ENCODE measurements around the gene HPCAL1.
A peak's percentile ranks its signal among the peaks of the same experiment; 100 is the strongest.

The HPCAL1 gene

DNA sequence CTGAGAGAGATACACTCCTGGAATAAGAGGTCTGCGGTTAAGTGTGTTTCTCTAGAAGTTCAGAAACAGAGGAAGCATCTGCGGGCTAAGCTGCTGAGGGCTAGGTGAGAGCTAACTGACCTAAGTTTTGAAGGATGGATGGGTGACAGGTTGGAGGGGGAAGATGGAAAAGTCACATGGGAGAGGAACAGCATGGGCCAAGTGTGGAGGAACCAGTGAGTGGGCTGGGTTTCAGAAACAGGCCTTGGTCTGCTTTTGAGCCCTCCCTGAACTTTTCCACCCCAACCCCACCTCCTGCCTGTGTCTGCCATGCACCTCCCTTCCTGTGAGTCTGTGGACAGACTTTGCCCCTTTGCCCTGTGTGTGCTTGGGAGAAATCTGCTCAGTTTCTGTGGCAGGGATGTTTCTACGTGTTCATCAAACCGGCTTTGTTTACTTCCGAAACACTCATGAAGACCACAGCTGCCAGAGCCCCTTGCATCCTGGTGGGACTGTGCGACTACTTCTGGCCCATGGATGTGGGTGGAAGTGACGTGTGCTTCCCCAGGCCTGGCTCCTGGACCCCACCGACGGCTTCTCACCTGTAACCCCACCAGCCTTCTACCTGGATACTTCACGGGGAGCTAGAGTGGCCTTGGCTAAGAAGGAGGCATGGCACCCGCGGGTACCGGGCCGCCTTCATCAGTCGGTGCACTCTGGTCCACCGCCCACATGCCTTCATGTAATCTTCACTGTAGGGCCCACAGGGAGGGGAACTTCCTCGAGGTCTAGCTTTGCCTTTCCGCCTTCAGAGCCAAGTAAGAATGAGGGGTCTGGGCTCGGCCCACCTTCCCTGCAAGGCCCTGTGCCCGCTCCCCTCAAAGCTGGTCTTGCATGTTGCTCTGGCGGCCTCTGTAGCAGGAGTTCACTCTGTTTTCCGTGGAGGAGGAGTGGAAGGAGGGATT is 1.4 kb upstream of the HPCAL1 start:
- DNase-seq (ENCODE audit: insufficient read length, low spot score), result no peak
- TF ChIP-seq, protein P1, sequence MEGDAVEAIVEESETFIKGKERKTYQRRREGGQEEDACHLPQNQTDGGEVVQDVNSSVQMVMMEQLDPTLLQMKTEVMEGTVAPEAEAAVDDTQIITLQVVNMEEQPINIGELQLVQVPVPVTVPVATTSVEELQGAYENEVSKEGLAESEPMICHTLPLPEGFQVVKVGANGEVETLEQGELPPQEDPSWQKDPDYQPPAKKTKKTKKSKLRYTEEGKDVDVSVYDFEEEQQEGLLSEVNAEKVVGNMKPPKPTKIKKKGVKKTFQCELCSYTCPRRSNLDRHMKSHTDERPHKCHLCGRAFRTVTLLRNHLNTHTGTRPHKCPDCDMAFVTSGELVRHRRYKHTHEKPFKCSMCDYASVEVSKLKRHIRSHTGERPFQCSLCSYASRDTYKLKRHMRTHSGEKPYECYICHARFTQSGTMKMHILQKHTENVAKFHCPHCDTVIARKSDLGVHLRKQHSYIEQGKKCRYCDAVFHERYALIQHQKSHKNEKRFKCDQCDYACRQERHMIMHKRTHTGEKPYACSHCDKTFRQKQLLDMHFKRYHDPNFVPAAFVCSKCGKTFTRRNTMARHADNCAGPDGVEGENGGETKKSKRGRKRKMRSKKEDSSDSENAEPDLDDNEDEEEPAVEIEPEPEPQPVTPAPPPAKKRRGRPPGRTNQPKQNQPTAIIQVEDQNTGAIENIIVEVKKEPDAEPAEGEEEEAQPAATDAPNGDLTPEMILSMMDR (IDR thresholded peaks at IDR 0.05; ENCODE audit: insufficient read depth, missing control alignments), result no peak
- no peak for FAIRE-seq

DNA sequence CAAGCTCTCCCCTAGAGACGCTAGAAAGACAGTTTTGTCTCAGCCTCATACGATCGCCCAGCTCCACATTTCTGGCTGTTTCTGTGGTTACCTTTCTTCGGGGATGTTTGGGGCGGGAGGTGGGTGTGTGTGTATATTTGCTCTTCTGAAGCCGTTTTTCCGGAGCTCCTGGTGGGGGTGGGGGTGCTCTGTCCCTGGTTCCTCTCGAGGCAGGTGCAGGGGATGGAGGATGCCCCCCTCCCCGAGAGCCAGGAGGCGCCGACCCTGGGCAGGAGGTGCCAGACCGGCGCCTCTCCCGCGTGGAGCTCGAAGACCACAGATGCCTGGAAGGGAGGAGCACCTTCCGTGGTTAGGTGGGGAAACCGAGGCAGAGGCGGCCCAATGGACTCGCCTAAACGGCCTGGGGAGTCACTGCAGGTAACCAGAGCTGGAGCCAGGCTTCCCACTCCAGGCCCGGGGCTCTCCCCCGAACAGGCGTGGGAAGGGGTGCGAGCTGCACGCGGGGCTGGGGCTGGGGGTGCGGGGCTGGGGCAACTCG is 694 bp upstream of the HPCAL1 start:
- DNase-seq (ENCODE audit: insufficient read length, low spot score) (no peak), FAIRE-seq (no peak)
- TF ChIP-seq, protein P1 (IDR thresholded peaks at IDR 0.05; ENCODE audit: insufficient read depth, missing control alignments), result no peak

DNA sequence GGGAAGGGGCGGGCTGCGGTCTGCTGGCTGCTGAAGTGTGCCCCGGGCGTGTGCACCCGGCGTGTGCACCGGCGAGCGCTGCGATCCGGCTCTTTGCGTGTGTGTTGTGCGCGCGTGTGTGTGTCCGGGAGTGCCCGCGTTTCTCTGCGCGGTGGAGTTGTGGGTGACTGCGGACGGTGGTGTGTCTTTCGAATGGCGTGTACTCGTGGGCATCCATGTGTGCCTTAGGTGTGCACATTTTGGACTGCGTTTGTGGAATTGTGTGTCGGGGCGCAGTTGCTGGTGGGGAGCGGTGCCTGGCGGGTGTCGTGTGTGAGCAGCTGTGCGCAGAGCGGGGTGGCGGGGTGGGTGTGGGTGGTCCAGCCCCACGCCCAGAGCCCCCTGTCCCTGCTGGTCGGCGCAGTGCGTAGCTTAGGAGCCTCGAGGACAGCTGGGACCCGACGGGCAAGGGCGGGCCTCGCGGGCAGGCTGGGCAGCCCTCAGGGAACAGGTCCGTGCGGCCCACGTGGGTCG is 533 bp downstream of the HPCAL1 start:
- TF ChIP-seq, protein P1 (IDR thresholded peaks at IDR 0.05; ENCODE audit: insufficient read depth, missing control alignments), result no peak
- DNase-seq (ENCODE audit: insufficient read length, low spot score), result no peak
- no peak for FAIRE-seq

DNA sequence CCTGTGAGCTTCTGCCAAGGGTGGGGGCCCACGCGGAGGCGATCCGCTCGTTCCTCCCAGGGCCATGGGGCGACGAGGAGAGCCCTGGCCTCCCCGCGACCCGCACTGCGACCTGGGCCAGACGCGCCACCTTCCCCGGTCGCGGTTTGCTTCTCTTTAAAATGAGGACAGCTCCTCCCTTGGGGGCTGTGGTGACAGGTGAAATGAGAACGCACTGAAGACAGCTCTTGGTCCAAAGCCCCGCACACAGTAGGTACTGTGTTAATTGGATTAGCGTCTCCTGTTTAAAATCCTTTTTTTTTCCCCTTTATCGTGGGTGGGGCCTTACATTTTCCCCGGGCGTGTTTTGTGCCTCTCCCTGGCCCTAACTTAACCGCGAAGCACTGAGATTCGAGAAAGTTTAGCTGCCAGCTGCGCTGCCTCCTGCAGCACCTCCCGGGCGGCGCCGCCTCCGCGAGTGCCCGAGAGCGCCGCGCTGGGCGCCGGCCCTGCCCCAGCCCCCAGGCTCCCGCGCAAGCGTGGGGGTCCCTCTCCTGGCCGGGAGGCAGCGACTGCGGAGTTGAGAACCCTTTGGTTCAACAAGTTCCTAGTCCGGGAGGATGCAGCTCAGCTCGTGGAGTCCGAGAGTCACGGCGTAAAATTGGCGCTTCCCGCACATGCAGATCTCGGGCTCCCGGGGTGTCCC is 1.1 kb downstream of the HPCAL1 start:
- no peak for DNase-seq (ENCODE audit: insufficient read length, low spot score)
- TF ChIP-seq, protein P1 (IDR thresholded peaks at IDR 0.05; ENCODE audit: insufficient read depth, missing control alignments), result peak; percentile 5
- no peak for FAIRE-seq

DNA sequence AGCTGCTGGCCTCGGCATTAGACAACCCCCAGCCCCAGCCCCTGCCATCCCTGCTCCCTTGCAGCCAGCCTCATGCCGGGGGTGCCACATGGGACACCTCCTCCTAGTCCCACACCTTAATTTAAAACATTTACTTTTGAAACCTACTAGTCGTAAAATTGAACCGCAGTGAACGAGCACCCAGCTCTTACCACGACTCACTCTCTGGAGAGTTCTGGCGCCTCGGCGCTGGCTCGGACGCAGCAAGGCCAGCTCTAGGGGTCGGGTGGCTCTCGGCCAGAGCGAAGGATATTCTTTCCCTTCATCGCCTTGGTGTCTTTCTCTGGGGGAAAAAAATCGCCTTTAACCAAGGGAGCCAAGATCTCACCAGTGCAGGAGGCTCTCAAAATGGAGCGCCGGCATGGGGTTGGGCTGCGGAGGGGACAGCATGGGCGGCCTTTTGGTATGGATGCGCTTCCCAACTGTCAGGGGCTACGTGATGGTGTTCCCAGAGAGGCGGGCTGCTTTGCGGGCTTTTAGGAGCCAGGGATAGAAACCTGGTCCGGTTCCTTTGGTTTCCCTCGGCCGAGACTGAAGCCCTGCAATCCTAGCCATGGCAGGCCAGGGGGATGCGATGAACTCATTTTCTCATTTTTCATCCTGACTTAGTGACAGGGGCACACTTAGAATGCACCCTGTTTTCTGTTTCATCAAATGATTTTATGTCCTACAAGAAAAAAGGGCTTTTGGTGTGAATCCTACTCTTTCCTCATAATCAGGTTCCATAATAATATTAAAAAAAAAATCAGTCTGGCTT is 2.0 kb downstream of the HPCAL1 start:
- DNase-seq (ENCODE audit: insufficient read length, low spot score), result no peak
- no peak for FAIRE-seq
- TF ChIP-seq, protein P1 (IDR thresholded peaks at IDR 0.05; ENCODE audit: insufficient read depth, missing control alignments), result no peak

DNA sequence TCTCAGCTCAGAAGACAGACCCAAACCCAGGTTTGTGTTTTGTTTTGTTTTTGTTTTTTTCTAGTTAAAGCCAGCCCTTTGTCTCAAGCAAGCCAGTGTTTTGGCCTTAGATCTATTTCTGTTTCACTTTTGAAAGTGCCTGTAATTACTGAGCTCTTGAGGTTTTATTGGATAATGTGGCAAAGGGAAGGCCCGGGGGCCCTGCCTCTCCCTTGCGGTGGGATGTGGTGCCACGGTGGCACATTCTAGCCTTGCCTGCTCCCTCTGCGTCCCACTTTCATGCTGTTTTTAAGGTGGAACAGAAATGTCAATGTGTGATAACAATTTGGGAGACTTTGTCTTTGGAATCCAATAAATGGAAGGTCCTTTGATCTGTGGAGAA is 2.5 kb downstream of the HPCAL1 start:
- DNase-seq (ENCODE audit: insufficient read length, low spot score), result no peak
- FAIRE-seq, result no peak
- TF ChIP-seq, protein P1 (IDR thresholded peaks at IDR 0.05; ENCODE audit: insufficient read depth, missing control alignments), result no peak

Measured in D721Med (cell line).